22Rv1 (cell line): Measurements from ENCODE around the gene GFRA4.

ENCODE experiments used
- ZFX ChIP-seq: fragments of 450-650 bp; IDR thresholded peaks from 2 replicates; pipeline ENCODE4 v1.6.1; 2017; ENCODE audit warnings: antibody characterized with exemption, borderline replicate concordance
- TF ChIP-seq, protein P1 (sequence below): fragments of 450-650 bp; IDR thresholded peaks from 2 replicates; pipeline ENCODE4 v1.5.1; 2017; ENCODE audit warnings: mild to moderate bottlenecking

DNA sequence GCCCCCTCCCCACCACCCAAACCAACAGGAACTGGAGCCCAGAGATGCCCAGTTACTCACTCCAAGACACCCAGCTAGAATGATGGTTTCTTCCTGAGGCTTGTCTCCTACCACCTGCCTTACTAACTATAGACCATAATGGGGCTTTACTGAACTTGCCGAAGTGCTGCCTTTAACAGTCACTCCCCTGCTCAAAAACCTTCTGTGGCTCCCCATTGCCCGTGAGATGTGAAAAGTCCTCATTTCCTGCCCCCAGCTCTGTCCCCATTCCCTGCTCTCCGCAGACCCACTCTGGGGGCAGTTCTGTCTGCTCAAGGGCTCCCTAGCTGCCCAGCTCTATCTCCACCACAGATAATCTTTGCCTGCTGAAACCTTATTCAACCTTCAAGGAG lies 44.3 kb upstream of the GFRA4 start:
- TF ChIP-seq, protein P1, sequence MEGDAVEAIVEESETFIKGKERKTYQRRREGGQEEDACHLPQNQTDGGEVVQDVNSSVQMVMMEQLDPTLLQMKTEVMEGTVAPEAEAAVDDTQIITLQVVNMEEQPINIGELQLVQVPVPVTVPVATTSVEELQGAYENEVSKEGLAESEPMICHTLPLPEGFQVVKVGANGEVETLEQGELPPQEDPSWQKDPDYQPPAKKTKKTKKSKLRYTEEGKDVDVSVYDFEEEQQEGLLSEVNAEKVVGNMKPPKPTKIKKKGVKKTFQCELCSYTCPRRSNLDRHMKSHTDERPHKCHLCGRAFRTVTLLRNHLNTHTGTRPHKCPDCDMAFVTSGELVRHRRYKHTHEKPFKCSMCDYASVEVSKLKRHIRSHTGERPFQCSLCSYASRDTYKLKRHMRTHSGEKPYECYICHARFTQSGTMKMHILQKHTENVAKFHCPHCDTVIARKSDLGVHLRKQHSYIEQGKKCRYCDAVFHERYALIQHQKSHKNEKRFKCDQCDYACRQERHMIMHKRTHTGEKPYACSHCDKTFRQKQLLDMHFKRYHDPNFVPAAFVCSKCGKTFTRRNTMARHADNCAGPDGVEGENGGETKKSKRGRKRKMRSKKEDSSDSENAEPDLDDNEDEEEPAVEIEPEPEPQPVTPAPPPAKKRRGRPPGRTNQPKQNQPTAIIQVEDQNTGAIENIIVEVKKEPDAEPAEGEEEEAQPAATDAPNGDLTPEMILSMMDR, result no peak
- TF ChIP-seq ZFX, result no peak
